NCI-H526 (cell line): ENCODE data around the gene PLTP.
A peak's percentile ranks its signal among the peaks of the same experiment; 100 is the strongest.
"Not testable (repeated sequence)": the region's sequence is repeated elsewhere in the genome, so short reads cannot be mapped to it uniquely, and the experiment has no call there.

ENCODE experiments used
- DNase-seq, 2 experiments: peaks; one replicate each; lab custom pipeline; 2025; lab: John Stamatoyannopoulos, UW

Gene PLTP

GRCh38 chr20:45920462-45921336 lies 8.7 kb upstream of the PLTP start:
- DNase-seq: no peak

- DNase-seq: no peak
Measured at GRCh38 chr20:45919542-45920399, 7.8 kb upstream of the PLTP start.

DNA sequence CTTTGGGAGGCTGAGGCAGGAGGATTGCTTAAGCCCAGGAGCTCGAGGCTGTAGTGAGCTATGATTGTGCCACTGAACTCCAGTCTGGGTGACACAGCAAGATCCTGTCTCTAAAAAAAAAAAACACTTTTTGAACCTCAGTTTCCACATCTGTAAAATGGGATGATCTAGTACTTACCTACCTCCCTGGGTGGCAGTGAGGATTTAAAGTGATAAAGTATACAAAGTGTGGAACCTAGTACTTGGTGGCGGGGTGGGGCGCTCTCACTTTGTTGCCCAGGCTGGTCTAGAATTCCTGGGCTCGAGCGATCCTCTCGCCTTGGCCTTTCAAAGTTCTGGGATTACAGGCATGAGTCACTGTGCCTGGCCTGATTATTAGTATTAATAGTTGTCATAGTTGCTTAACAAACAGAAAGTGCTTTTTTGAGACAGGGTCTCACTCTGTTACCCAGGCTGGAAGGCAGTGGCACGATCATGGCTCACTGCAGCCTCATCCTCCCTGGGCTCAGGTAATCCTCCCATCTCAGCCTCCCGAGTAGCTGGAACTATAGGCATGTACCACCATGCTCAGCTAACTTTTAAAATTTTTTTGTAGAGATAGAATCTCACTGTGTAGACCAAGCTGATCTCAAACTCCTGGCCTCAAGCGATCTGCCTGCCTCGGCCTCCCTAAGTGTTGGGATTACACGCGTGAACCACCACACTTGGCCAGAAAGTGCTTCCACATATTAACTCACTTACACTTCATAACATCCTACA lies 7.0 kb upstream of the PLTP start:
- no peak for DNase-seq

DNA sequence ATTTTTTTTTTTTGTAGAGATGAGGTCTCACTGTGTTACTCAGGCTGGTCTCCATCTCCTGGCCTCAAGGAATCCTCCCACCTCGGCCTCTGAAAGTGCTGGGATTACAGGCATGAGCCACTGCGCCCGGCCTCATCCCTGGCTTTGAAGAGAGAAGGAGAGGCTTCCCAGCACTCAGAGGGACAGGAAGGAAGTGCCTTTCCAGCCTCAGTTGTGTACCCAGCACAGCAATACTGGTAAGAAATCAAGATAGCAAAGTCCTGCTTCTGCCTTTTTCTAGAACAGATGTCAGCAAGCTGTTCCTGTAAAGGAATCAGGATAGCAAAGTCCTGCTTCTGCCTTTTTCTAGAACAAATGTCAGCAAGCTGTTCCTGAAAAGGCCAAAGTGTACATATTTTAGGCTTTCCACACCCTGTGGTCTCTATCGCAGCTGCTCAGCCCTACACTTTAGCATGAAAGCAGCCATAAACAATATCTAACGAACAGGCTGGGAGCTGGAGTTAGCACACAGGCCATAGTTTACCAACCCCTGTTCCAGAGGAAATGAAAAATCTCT lies 6.3 kb upstream of the PLTP start:
- DNase-seq: no peak

DNA sequence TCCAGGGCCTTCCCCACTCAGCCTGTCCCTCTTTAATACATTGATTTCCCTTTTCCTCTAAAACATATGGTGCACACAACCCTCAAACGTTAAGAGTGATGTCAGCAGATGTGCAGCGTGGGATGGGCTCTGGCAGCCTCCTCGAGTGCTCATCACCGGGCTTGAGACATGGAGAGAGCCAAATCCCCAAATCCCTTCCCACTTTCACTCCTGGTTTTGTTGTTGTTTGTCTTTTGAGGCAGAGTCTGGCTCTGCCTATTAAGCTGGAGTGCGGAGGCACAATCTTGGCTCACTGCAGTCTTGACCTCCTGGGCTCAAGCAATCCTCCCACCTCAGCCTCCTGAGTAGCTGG lies 5.8 kb upstream of the PLTP start:
- no peak for DNase-seq

DNA sequence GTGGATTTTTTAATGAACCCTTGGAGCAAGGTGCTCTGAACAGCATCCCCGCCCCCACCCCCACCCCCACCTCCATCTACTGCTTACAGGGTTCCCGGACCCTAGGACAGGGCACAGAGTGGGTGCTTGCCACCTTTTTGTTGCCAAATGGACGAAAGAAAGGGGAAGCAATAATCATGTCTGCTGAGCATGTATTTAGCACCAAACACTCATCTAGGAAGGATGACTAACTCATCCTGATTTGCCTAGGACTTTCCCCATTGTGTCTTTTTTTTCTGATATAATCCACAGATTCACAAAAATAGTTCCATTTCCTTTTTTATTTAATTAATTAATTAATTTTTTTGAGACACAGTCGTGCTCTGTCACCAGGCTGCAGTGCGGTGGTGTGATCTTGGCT lies 1.2 kb upstream of the PLTP start:
- DNase-seq: no peak

GRCh38 chr20:45912344-45912682 lies 358 bp upstream of the PLTP start:
- no peak for DNase-seq

GRCh38 chr20:45910670-45911485 lies 1.1 kb downstream of the PLTP start:
- peak; percentile 87 to 90 for DNase-seq

DNA sequence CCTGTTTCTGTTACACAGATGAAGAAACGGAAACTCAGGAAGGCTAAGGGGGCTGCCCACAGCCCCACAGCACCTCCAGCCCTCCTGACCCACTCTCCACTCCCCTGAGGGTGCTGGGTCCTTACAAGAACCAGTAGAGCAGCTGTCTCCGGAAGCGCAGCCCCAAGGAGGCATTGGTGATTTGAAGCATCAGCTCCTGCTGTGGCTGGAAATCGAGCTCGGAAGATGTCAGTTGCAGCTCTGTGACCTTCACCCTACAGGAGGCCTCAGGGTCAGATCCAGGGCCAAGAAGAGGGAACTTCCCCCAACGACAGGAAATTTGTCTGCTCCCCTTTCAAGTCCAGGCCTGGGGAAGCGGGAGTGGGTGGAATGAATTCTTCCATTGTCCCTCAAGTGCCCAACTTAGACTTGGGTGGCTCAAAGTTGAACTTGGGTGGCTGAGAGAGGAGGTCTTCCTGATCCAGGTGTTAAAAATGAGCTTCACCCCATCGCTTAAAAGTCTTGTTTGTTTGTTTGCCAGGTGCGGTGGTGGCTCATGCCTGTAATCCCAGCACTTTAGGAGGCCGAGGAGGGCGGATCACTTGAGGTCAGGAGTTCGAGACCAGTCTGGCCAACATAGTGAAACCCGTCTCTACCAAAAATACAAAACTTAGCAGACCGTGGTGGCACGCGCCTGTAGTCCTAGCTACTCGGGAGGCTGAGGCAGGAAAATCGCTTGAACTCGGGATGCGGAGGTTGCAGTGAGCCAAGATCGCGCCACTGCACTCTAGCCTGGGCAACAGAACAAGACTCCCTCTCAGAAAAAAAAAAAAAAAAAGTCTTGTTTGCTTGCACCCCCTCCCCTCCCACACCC lies 1.9 kb downstream of the PLTP start:
- DNase-seq: no peak

GRCh38 chr20:45909336-45909808 lies 2.6 kb downstream of the PLTP start:
- DNase-seq: no peak

GRCh38 chr20:45908084-45908483 lies 3.9 kb downstream of the PLTP start:
- no peak for DNase-seq

GRCh38 chr20:45907219-45907948 lies 4.6 kb downstream of the PLTP start:
- DNase-seq: no peak

GRCh38 chr20:45905505-45906079 lies 6.4 kb downstream of the PLTP start:
- no peak for DNase-seq

GRCh38 chr20:45904583-45905504 lies 7.1 kb downstream of the PLTP start:
- DNase-seq: no peak

GRCh38 chr20:45902199-45902701 lies 9.7 kb downstream of the PLTP start:
- DNase-seq: no peak

DNA sequence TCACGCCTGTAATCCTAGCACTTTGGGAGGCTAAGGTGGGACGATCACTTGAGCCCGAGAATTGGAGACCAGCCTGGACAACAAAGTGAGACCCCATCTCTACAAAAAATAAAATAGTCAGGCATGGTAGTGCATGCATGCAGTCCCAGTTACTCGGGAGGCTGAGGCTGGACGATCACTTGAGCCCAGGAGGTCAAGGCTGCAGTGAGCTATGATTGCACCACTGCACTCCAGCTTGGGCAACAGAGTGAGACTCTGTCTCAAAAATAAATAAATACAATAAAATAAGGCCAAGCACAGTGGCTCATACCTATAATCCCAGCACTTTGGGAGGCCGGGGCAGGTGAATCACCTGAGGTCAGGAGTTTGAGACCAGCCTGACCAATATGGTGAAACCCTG lies 10.6 kb downstream of the PLTP start:
- DNase-seq: not testable (repeated sequence)

GRCh38 chr20:45899046-45899835 lies 12.7 kb downstream of the PLTP start:
- DNase-seq: no peak
